ENCODE results near the gene RAB2B.
A peak's percentile ranks its signal among the peaks of the same experiment; 100 is the strongest.
"Not testable (repeated sequence)": the region's sequence is repeated elsewhere in the genome, so short reads cannot be mapped to it uniquely, and the experiment has no call there.

RAB2B gene

GRCh38 chr14:21494902-21495762 lies 18.4 kb upstream of the RAB2B start:
- no peak for DNase-seq (ENCODE audit: low read depth in 1 of 2, low spot score in 1 of 2)

- no peak for DNase-seq (ENCODE audit: low read depth in 1 of 2, low spot score in 1 of 2)
Measured at GRCh38 chr14:21486640-21487087, 9.9 kb upstream of the RAB2B start.

- DNase-seq (ENCODE audit: low read depth in 1 of 2, low spot score in 1 of 2) = peak in 1 of 2 donors; percentile 77
Measured at GRCh38 chr14:21476523-21476924, 235 bp downstream of the RAB2B start.

GRCh38 chr14:21475767-21476522 lies 814 bp downstream of the RAB2B start:
- no peak for DNase-seq (ENCODE audit: low read depth in 1 of 2, low spot score in 1 of 2)

- DNase-seq (ENCODE audit: low read depth in 1 of 2, low spot score in 1 of 2) = no peak
Measured at GRCh38 chr14:21467616-21468015, 9.1 kb downstream of the RAB2B start.

- DNase-seq (ENCODE audit: low read depth in 1 of 2, low spot score in 1 of 2) = peak; percentile 96 to 99
Measured at GRCh38 chr14:21455912-21456667, 20.7 kb downstream of the RAB2B start, which contains the start of gene CHD8. Gene CHD8, minus strand, starts transcription at chr14:21456123. Its CDS starts 24,480 bp downstream, at chr14:21431643.

- no peak for DNase-seq (ENCODE audit: low read depth in 1 of 2, low spot score in 1 of 2)
Measured at GRCh38 chr14:21455592-21455911, 21.2 kb downstream of the RAB2B start.

GRCh38 chr14:21454843-21455544 lies 21.8 kb downstream of the RAB2B start:
- no peak for DNase-seq (ENCODE audit: low read depth in 1 of 2, low spot score in 1 of 2)

- no peak for DNase-seq (ENCODE audit: low read depth in 1 of 2, low spot score in 1 of 2)
Measured at GRCh38 chr14:21449899-21450216, 26.9 kb downstream of the RAB2B start.

- DNase-seq (ENCODE audit: low read depth in 1 of 2, low spot score in 1 of 2) = not testable (repeated sequence)
Measured at GRCh38 chr14:21442657-21443056, 34.1 kb downstream of the RAB2B start.

GRCh38 chr14:21440859-21441258 lies 35.9 kb downstream of the RAB2B start:
- DNase-seq (ENCODE audit: low read depth in 1 of 2, low spot score in 1 of 2) = no peak

GRCh38 chr14:21437063-21437901 lies 39.5 kb downstream of the RAB2B start:
- DNase-seq (ENCODE audit: low read depth in 1 of 2, low spot score in 1 of 2) = peak; percentile 96 to 98

GRCh38 chr14:21436567-21437062 lies 40.1 kb downstream of the RAB2B start:
- DNase-seq (ENCODE audit: low read depth in 1 of 2, low spot score in 1 of 2) = no peak

GRCh38 chr14:21431126-21431525 lies 45.6 kb downstream of the RAB2B start:
- DNase-seq (ENCODE audit: low read depth in 1 of 2, low spot score in 1 of 2) = no peak

GRCh38 chr14:21428930-21429329 lies 47.8 kb downstream of the RAB2B start:
- no peak for DNase-seq (ENCODE audit: low read depth in 1 of 2, low spot score in 1 of 2)

- no peak for DNase-seq (ENCODE audit: low read depth in 1 of 2, low spot score in 1 of 2)
Measured at GRCh38 chr14:21426692-21427091, 50.1 kb downstream of the RAB2B start.

GRCh38 chr14:21419528-21419927 lies 57.2 kb downstream of the RAB2B start:
- no peak for DNase-seq (ENCODE audit: low read depth in 1 of 2, low spot score in 1 of 2)

- DNase-seq (ENCODE audit: low read depth in 1 of 2, low spot score in 1 of 2) = no peak
Measured at GRCh38 chr14:21415329-21415728, 61.4 kb downstream of the RAB2B start.

GRCh38 chr14:21414137-21414631 lies 62.6 kb downstream of the RAB2B start:
- DNase-seq (ENCODE audit: low read depth in 1 of 2, low spot score in 1 of 2) = no peak

Measured in activated T-helper 1 cell treated with anti-CD3 and anti-CD28 coated beads, Interleukin-2, amount 50 U/mL, for 16 hours (primary cell).